ENCODE results near the gene FIP1L1. TPM values are rescaled to one million over a fixed set of nuclear protein-coding genes. Genes with fewer than 3 reads are reported as not detected.

FIP1L1 gene
- total and polyA plus RNA-seq, 2 of the 13 experiments (the other 11 are each of a cell fraction or from before 2014, with no cell fraction given): 14.9 to 69.4 TPM

DNA sequence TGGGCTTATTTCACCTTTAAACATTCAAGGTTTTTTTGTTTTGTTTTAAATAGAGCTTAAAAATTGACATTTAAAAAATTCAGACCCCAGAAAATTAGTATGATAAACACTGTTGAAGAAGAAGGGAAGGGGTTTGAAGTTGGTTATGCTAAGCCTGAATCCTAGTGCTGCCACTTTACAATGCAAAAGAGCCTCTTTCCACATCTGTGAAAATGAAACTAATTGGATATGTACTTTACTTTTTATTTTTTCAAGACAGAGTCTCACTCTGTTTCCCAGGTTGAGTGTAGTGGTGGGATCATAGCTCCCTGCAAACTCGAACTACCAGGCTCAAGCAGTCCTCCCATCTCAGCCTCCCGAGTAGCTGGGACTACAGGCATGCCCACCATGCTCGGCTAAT is 41.8 kb downstream of the FIP1L1 start (continued):
- TF ChIP-seq, protein P1, sequence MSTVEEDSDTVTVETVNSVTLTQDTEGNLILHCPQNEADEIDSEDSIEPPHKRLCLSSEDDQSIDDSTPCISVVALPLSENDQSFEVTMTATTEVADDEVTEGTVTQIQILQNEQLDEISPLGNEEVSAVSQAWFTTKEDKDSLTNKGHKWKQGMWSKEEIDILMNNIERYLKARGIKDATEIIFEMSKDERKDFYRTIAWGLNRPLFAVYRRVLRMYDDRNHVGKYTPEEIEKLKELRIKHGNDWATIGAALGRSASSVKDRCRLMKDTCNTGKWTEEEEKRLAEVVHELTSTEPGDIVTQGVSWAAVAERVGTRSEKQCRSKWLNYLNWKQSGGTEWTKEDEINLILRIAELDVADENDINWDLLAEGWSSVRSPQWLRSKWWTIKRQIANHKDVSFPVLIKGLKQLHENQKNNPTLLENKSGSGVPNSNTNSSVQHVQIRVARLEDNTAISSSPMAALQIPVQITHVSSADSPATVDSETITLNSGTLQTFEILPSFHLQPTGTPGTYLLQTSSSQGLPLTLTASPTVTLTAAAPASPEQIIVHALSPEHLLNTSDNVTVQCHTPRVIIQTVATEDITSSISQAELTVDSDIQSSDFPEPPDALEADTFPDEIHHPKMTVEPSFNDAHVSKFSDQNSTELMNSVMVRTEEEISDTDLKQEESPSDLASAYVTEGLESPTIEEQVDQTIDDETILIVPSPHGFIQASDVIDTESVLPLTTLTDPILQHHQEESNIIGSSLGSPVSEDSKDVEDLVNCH (CRISPR knock-in tag; IDR thresholded peaks at IDR 0.05): no peak
- no peak for TF ChIP-seq TBP (CRISPR knock-in tag; IDR thresholded peaks at IDR 0.05)
- TF ChIP-seq, protein P2, sequence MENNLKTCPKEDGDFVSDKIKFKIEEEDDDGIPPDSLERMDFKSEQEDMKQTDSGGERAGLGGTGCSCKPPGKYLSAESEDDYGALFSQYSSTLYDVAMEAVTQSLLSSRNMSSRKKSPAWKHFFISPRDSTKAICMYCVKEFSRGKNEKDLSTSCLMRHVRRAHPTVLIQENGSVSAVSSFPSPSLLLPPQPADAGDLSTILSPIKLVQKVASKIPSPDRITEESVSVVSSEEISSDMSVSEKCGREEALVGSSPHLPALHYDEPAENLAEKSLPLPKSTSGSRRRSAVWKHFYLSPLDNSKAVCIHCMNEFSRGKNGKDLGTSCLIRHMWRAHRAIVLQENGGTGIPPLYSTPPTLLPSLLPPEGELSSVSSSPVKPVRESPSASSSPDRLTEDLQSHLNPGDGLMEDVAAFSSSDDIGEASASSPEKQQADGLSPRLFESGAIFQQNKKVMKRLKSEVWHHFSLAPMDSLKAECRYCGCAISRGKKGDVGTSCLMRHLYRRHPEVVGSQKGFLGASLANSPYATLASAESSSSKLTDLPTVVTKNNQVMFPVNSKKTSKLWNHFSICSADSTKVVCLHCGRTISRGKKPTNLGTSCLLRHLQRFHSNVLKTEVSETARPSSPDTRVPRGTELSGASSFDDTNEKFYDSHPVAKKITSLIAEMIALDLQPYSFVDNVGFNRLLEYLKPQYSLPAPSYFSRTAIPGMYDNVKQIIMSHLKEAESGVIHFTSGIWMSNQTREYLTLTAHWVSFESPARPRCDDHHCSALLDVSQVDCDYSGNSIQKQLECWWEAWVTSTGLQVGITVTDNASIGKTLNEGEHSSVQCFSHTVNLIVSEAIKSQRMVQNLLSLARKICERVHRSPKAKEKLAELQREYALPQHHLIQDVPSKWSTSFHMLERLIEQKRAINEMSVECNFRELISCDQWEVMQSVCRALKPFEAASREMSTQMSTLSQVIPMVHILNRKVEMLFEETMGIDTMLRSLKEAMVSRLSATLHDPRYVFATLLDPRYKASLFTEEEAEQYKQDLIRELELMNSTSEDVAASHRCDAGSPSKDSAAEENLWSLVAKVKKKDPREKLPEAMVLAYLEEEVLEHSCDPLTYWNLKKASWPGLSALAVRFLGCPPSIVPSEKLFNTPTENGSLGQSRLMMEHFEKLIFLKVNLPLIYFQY (CRISPR knock-in tag; IDR thresholded peaks at IDR 0.05; ENCODE audit: borderline replicate concordance): no peak

DNA sequence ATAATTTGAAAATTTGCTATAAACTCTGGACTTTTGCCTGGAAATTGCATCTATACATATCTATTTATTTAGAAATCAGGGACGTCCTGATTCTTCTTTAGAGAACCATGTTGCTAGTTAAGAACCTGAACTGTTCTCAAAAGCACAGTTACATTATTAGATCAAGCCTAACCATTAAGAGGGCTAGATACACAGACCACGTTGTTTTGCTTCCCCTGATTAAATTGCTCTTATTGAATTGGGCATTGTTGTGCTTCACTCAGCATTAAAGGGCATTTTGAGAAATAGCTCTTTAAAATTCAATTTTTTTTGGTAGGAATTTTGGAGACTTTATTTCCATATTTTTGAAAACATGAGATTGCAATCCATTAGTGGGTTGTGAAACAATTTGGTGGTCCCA is 44.4 kb downstream of the FIP1L1 start:
- no peak overlapping the region for H3K4me2 ChIP-seq (ENCODE audit: low read depth, low read length)
- no peak for ATAC-seq
- 0 out of 2 replicates have a peak, but pooled peaks cover 6% of the 10 kb centered on the region for H3K4me1 ChIP-seq (ENCODE audit: insufficient read depth, low read length)
- no peak for DNase-seq (ENCODE audit: low spot score)
- H3K9me3 ChIP-seq (ENCODE audit: low read length): no peaks in the 10 kb centered on the region
- H3K4me3 ChIP-seq (replicated peaks in 1 of 3; ENCODE audit: insufficient read depth in 1 of 3, low read depth in 2 of 3, low read length in 3 of 3): no peak overlapping the region
- no peak overlapping the region for H3K27ac ChIP-seq (ENCODE audit: extremely low read length, insufficient read depth, low read length)
- intact Hi-C loops (cut with micrococcal nuclease; ENCODE audit: unreplicated experiment) (no loop called here), in situ Hi-C loops (cut with HindIII; ENCODE audit: extremely low pct_ligation_motif_present, low pct_unique_long_range_greater_than_20kb) (no loop called here)
- 95% methylated on average over 2 of the region's 2 CpGs for WGBS (ENCODE audit: low lambda C conversion rate)
- H2AFZ ChIP-seq (ENCODE audit: low read length): no peak overlapping the region
- H3K9ac ChIP-seq (ENCODE audit: insufficient read depth, low read depth, low read length): no peak overlapping the region
- no TSS peak for BruUV-seq (replicated peaks)
- H3K79me2 ChIP-seq (ENCODE audit: insufficient read depth, low read length): no peaks in the 10 kb centered on the region
- no peaks in the 10 kb centered on the region for H4K20me1 ChIP-seq (ENCODE audit: insufficient read depth, low read length)
- no peaks in the 10 kb centered on the region for H3K27me3 ChIP-seq (ENCODE audit: control insufficient read depth in 1 of 2, insufficient read depth in 2 of 2, low read length in 2 of 2)
- ChIA-PET CTCF (ENCODE audit: low intra/inter-chr PET ratio, low total read pairs) (no interaction called here), POLR2A (no interaction called here)
- FAIRE-seq: no peak
- peaks cover 1 to 3% of the 10 kb centered on the region in 2 experiments; a peak in 2 of 5 replicates for H3K36me3 ChIP-seq (replicated peaks in 1 of 2; ENCODE audit: control insufficient read depth in 1 of 2, insufficient read depth in 2 of 2, low read length in 2 of 2)
- TF ChIP-seq, protein P3, sequence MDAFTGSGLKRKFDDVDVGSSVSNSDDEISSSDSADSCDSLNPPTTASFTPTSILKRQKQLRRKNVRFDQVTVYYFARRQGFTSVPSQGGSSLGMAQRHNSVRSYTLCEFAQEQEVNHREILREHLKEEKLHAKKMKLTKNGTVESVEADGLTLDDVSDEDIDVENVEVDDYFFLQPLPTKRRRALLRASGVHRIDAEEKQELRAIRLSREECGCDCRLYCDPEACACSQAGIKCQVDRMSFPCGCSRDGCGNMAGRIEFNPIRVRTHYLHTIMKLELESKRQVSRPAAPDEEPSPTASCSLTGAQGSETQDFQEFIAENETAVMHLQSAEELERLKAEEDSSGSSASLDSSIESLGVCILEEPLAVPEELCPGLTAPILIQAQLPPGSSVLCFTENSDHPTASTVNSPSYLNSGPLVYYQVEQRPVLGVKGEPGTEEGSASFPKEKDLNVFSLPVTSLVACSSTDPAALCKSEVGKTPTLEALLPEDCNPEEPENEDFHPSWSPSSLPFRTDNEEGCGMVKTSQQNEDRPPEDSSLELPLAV (CRISPR knock-in tag; conservative IDR thresholded peaks at IDR 0.05; ENCODE audit: low read depth): no peak
- TF ChIP-seq, protein P4, sequence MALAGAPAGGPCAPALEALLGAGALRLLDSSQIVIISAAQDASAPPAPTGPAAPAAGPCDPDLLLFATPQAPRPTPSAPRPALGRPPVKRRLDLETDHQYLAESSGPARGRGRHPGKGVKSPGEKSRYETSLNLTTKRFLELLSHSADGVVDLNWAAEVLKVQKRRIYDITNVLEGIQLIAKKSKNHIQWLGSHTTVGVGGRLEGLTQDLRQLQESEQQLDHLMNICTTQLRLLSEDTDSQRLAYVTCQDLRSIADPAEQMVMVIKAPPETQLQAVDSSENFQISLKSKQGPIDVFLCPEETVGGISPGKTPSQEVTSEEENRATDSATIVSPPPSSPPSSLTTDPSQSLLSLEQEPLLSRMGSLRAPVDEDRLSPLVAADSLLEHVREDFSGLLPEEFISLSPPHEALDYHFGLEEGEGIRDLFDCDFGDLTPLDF (CRISPR knock-in tag; IDR thresholded peaks at IDR 0.05): no peak
